Amniotic epithelial cell (primary cell): ENCODE results near the gene JPT1.
"Not testable (repeated sequence)": the region's sequence is repeated elsewhere in the genome, so short reads cannot be mapped to it uniquely, and the experiment has no call there.

Experiments used
- DNase-seq: peaks from one replicate; pipeline ENCODE4 v3.0.0-alpha.2; 2010; ENCODE audit warnings: low read depth

Gene JPT1

GRCh38 chr17:75155191-75155601, 884 bp upstream of the JPT1 start:
- no peak for DNase-seq

GRCh38 chr17:75153780-75154194, 525 bp downstream of the JPT1 start:
- no peak for DNase-seq

- DNase-seq: peak; percentile 31
Observed at GRCh38 chr17:75152922-75153779, 1.2 kb downstream of the JPT1 start.

- no peak for DNase-seq
Observed at GRCh38 chr17:75152523-75152921, 1.8 kb downstream of the JPT1 start.

DNA sequence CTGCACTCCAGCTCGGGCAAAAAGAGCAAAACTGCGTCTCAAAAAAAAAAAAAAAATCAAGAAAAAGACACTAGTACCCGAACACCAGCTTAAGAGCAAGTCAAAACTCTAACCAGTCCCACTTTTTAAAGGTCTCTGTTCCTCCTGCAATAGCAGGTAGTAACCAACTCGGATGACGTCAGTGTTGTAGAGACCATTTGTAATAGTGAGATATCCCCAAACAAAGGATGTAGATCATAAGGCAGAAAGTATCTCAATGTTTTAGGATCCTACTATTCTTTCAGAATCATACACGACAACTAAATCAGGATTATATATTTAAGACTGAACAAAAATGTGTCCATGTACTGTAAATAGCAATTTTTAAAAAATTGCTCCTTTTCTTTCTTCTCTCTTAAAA, 2.4 kb downstream of the JPT1 start:
- no peak for DNase-seq

GRCh38 chr17:75147878-75148546, 6.3 kb downstream of the JPT1 start:
- no peak for DNase-seq

DNA sequence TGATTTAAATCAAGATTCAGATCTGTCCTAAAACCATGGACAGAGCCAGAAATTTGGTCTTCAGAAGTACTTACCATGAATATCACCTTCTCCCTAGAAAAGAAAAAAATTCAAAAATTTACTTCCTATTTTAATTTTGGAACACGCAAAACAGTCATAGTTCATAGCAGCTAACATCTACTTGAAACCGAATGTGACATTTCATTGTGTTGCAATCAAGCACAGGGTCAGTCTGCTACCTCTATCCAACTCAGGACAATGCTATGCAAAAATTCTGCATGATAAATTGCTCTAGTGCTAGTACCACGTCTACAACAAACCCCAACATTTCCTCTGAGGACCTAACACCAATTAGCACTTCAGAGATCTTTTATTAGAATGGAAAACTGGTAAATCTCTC, 7.7 kb downstream of the JPT1 start:
- DNase-seq: peak; percentile 76

GRCh38 chr17:75144816-75145512, 9.3 kb downstream of the JPT1 start:
- DNase-seq: no peak

DNA sequence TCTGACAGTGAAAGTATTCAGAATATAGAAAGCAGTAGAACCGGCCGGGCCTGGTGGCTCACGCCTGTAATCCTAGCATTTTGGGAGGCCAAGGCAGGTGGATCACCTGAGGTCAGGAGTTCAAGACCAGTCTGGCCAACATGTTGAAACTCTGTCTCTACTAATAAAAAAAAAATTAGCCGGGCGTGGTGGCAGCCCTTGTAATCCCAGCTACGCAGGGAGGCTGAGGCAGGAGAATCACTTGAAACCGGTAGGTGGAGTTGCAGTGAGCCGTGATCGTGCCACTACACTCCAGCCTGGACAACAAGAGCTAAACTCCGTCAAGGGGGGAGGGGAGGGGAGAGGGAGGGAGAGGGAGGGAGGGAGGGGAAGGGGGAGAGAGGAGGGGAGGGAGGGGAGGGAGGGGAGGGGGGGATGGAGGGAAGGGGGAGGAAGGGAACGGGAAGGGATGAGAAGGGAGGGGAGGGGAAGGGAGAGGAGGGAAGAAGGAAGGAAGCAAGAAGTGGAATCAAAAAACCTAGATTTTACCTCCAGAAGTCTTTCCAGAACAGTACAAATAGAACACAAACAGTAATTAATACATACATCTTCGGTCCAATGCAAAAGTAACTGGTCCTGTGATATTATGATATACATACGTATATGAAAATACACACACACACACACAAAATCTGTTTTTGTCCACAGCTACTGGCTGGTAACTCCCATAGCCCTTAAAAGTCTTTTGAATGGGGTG, 11.9 kb downstream of the JPT1 start:
- no peak for DNase-seq

DNA sequence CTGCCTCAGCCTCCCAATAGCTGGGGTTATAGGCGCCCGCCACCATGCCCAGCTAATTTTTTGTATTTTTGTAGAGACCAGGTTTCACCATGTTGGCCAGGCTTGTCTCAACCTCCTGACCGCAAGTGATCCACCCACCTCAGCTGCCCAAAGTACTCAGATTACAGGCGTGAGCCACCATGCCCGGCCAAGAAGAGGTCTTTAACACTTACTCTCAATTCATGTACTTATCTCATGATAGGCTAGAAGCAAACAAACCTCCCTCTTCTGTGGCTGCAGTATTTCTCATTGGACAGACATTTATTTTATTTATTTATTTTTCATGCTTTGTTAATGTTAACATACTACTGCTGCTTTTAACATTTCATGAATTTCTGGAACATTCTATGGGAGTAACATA, 15.8 kb downstream of the JPT1 start:
- no peak for DNase-seq

DNA sequence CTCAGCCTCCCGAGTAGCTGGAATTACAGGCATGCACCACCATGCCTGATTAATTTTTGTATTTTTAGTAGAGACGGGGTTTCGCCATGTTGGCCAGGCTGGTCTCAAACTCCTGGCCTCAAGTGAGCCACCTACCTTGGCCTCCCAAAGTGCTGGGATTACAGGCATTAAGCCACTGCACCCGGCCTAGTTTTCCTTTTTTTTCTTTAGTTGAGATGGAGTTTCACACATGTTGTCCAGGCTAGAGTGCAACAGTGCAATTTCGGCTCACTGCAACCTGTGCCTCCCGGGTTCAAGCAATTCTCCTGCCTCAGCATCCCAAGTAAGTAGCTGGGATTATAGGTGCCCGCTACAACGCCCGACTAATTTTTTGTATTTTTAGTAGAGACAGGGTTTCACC, 16.6 kb downstream of the JPT1 start:
- DNase-seq: not testable (repeated sequence)

- DNase-seq: no peak
Observed at GRCh38 chr17:75135946-75136345, 18.4 kb downstream of the JPT1 start.

DNA sequence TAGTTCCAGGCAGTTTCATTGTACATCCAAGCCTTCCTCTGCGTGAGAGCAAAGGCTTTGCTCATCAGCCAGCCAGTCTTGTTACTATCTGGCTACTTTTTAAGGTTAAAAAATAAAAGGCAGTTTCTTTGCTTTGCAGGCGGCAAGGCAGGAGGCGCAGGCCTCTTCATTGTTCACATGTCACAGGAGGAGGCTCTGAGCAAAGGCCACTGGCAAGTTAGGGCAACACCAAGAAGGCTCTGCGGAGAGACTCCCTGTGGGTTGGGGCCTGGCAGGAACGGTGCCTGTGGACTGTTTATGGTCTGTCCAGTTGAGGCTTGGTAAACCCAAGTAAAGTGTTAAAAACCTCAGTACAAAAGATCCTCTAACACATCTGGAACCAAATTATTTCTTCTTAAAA, 18.9 kb downstream of the JPT1 start:
- no peak for DNase-seq

- DNase-seq: not testable (repeated sequence)
Observed at GRCh38 chr17:75133607-75134347, 20.5 kb downstream of the JPT1 start.

GRCh38 chr17:75133001-75133400, 21.3 kb downstream of the JPT1 start:
- no peak for DNase-seq

DNA sequence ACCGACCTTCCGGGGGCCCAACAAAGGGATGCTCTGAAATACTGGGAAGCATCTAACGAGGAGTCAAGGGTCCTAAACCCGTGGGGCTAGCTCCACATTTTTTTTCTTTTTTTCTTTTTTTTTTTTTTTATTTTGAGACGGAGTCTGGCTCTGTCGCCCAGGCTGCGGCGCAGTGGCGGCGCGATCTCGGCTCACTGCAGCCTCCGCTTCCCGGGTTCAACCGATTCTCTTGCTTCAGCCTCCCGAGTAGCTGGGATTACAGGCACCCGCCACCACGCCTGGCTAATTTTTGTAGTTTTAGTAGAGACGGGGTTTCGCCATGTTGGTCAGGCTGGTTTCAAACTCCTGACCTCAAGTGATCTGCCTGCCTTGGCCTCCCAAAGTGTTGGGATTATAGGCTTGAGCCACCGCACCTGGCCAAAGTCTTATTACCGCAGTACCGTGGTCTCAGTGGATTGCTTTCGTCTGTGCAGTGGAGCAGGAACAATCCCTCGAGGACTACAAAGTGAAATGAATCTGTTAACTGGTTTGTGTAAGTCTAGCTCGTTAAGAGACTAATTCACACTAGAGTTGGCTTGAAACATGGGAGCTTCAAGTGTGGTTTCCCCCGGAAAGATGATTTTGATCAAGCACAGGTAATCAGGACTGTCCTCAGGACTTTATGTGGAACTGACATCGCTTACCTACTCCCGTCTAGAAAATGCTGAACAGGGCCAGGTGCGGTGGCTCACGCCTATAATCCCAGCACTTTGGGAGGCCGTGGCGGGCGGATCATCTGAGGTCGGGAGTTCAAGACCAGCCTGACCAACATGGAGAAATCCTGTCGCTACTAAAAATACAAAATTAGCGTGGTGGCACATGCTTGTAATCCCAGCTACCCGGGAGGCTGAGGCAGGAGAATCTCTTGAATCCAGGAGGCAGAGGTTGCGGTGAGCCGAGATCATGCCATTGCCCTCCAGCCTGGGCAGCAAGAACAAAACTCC, 22.0 kb downstream of the JPT1 start:
- not testable (repeated sequence) for DNase-seq

GRCh38 chr17:75131278-75132017, 22.9 kb downstream of the JPT1 start, which contains the start of gene NT5C:
Gene NT5C, minus strand, starts transcription at chr17:75131742. Its CDS starts 35 bp downstream, at chr17:75131707.
- peak; percentile 71 for DNase-seq

GRCh38 chr17:75130632-75131277, 23.6 kb downstream of the JPT1 start:
- peak; percentile 57 for DNase-seq
